HepG2 (cell line): ENCODE data around the gene BCAS3. TPM values are rescaled to one million over a fixed set of nuclear protein-coding genes. Genes with fewer than 3 reads are reported as not detected.

Experiments used
- HES4 ChIP-seq: sonication (generic); formaldehyde crosslinking; IDR thresholded peaks from 2 replicates; pipeline ENCODE4 v1.9.0; 2021; ENCODE audit warnings: mild to moderate bottlenecking, missing genetic modification reagents, borderline replicate concordance
- HIVEP1 ChIP-seq: sonication (generic); formaldehyde crosslinking; IDR thresholded peaks from 2 replicates; pipeline ENCODE4 v1.4.0; 2020; ENCODE audit warnings: mild to moderate bottlenecking, missing genetic modification reagents
- JDP2 ChIP-seq: sonication (generic); formaldehyde crosslinking; IDR thresholded peaks from 2 replicates; pipeline ENCODE4 v1.8.1; 2022; ENCODE audit warnings: missing genetic modification reagents, borderline replicate concordance
- KLF6 ChIP-seq: IDR thresholded peaks from 2 replicates; pipeline ENCODE4 v1.8.0; 2016; ENCODE audit warnings: missing biosample characterization, missing genetic modification reagents
- NCOA1 ChIP-seq: sonication (generic); formaldehyde crosslinking; IDR thresholded peaks from 2 replicates; pipeline ENCODE4 v1.9.0; 2021; ENCODE audit warnings: missing genetic modification reagents
- RARG ChIP-seq: sonication (generic); formaldehyde crosslinking; IDR thresholded peaks from 2 replicates; pipeline ENCODE4 v1.4.0; 2020; ENCODE audit warnings: low read depth, mild to moderate bottlenecking, missing genetic modification reagents
- TCF12 ChIP-seq, 2 experiments: fragments of 450-650 bp in 1 of 2; sonication (generic) in 1 of 2; formaldehyde crosslinking in 1 of 2; IDR thresholded peaks; 2 replicates each; pipeline versions ENCODE4 v1.6.1 to v1.8.0; 2017 to 2022; ENCODE audit warnings: antibody characterized with exemption in 1 of 2, mild to moderate bottlenecking in 1 of 2, missing genetic modification reagents in 1 of 2, moderate library complexity in 1 of 2
- THAP11 ChIP-seq: IDR thresholded peaks from 2 replicates; pipeline ENCODE4 v1.6.1; 2016; ENCODE audit warnings: missing biosample characterization, missing genetic modification reagents
- TOPORS ChIP-seq: sonication (generic); formaldehyde crosslinking; IDR thresholded peaks from 2 replicates; pipeline ENCODE4 v1.8.0; 2023; ENCODE audit warnings: mild to moderate bottlenecking, missing genetic modification reagents
- ZNF10 ChIP-seq: sonication (generic); formaldehyde crosslinking; IDR thresholded peaks from 2 replicates; pipeline ENCODE4 v1.4.0; 2020; ENCODE audit warnings: mild to moderate bottlenecking, low read depth, missing genetic modification reagents, borderline replicate concordance
- ZNF160 ChIP-seq: sonication (generic); formaldehyde crosslinking; IDR thresholded peaks from 2 replicates; pipeline ENCODE4 v1.8.0; 2022; ENCODE audit warnings: mild to moderate bottlenecking, inconsistent platforms, missing genetic modification reagents
- ZNF451 ChIP-seq: sonication (generic); formaldehyde crosslinking; IDR thresholded peaks from 2 replicates; pipeline ENCODE4 v1.5.0; 2020; ENCODE audit warnings: mild to moderate bottlenecking, missing genetic modification reagents
- ZSCAN30 ChIP-seq: sonication (generic); formaldehyde crosslinking; IDR thresholded peaks from 2 replicates; pipeline ENCODE4 v1.5.0; 2020; ENCODE audit warnings: mild to moderate bottlenecking, missing genetic modification reagents
- polyA plus RNA-seq, 8 experiments: library from polyadenylated mRNA; depleted of rRNA in 3 of 8; stranded (reverse) in 7 of 8; unstranded in 1 of 8; fragments of >200 nt; fragmentation: Illumina TruSeq in 4 of 8; extraction: Trizol in 4 of 8; gene quantifications; 2 replicates each; pipeline versions ENCODE4 v1.2.1 to v1.2.3, GENCODE V29; 2011 to 2016; ENCODE audit warnings: low read depth in 4 of 8, missing spikeins in 1 of 8, mixed read lengths in 1 of 8; ENCODE audit not compliant: insufficient read depth in 1 of 8
- total RNA-seq, 5 experiments: library from RNA; depleted of rRNA; stranded (reverse); fragments of >200 nt; fragmentation: Illumina TruSeq; extraction: Trizol; gene quantifications; 2 replicates each; pipeline ENCODE4 v1.2.3, GENCODE V29; 2016; ENCODE audit warnings: low read depth in 1 of 5
- TF ChIP-seq, protein P1 (sequence below): sonication (generic); formaldehyde crosslinking; IDR thresholded peaks from 2 replicates; pipeline ENCODE4 v1.8.1; 2022; ENCODE audit warnings: low read depth, mild to moderate bottlenecking, missing genetic modification reagents
- TF ChIP-seq, protein P2 (sequence below): sonication (generic); formaldehyde crosslinking; IDR thresholded peaks from 2 replicates; pipeline ENCODE4 v1.5.0; 2020; ENCODE audit warnings: missing genetic modification reagents
- TF ChIP-seq, protein P3 (sequence below): sonication (generic); formaldehyde crosslinking; IDR thresholded peaks from 2 replicates; pipeline ENCODE4 v1.5.1; 2020; ENCODE audit warnings: missing genetic modification reagents, mild to moderate bottlenecking, borderline replicate concordance
- TF ChIP-seq, protein P4 (sequence below): sonication (generic); formaldehyde crosslinking; IDR thresholded peaks from 2 replicates; pipeline ENCODE4 v1.4.0; 2020; ENCODE audit warnings: missing genetic modification reagents
- TF ChIP-seq, protein P5 (sequence below): sonication (generic); formaldehyde crosslinking; IDR thresholded peaks from 2 replicates; pipeline ENCODE4 v1.4.0; 2020; ENCODE audit warnings: missing genetic modification reagents

The BCAS3 gene
- total and polyA plus RNA-seq, 2 of the 13 experiments (the other 11 are each of a cell fraction or from before 2014, with no cell fraction given) = 10.7 to 11.2 TPM

DNA sequence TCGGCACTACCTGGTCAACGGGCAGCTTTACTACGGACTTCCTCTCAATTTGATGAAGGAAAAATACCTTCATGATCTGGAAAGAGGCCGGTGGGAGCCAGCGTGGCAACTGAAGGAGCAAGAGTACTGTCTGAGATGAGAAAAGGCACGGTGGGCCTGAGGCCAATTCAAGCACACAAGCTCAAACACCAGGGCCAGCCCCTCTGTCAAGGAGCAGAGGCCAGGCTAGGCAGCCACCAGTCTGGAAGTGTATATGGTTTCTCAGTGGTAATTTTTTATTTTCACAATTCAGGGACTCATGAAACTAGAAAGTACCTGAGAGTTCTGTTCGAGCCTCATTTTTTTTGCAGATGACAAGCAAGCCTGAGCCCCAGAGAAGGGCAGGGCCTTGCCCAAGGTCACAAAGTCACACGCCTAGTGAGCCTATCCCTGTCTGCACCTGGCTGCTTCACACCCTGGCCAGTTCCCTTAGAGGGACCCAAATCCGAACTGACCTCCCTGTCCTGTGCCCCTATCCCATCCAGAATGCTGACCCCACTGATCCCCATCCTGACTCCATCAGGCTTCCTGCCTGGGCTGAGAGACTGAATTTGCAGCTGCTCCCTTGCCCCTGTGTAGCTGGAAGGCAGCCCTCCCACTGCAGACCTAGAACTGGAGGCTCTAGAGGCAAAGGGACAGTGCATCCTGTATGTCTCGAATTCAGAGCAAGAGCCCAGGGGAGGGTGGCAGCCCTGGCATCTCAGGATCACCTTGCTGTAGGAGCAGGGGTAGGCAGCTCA lies 717.2 kb downstream of the BCAS3 start (continued):
- TF ChIP-seq, protein P1, sequence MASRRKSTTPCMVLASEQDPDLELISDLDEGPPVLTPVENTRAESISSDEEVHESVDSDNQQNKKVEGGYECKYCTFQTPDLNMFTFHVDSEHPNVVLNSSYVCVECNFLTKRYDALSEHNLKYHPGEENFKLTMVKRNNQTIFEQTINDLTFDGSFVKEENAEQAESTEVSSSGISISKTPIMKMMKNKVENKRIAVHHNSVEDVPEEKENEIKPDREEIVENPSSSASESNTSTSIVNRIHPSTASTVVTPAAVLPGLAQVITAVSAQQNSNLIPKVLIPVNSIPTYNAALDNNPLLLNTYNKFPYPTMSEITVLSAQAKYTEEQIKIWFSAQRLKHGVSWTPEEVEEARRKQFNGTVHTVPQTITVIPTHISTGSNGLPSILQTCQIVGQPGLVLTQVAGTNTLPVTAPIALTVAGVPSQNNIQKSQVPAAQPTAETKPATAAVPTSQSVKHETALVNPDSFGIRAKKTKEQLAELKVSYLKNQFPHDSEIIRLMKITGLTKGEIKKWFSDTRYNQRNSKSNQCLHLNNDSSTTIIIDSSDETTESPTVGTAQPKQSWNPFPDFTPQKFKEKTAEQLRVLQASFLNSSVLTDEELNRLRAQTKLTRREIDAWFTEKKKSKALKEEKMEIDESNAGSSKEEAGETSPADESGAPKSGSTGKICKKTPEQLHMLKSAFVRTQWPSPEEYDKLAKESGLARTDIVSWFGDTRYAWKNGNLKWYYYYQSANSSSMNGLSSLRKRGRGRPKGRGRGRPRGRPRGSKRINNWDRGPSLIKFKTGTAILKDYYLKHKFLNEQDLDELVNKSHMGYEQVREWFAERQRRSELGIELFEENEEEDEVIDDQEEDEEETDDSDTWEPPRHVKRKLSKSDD (CRISPR knock-in tag) = no peak
- TF ChIP-seq ZNF451 (CRISPR knock-in tag) (no peak), ZNF10 (CRISPR knock-in tag) (no peak), THAP11 (CRISPR knock-in tag) (no peak), ZNF160 (no peak), JDP2 (CRISPR knock-in tag) (no peak), TOPORS (no peak), TCF12 (IDR thresholded peaks at IDR 0.05) (no peak), TCF12 (CRISPR knock-in tag; IDR thresholded peaks at IDR 0.05) (no peak), ZSCAN30 (peak; percentile 34; the same call in 1 of the 2 replicates), HES4 (CRISPR knock-in tag) (no peak), KLF6 (CRISPR knock-in tag) (no peak), RARG (CRISPR knock-in tag) (no peak), NCOA1 (CRISPR knock-in tag) (no peak), HIVEP1 (CRISPR knock-in tag) (no peak)
- TF ChIP-seq, protein P2, sequence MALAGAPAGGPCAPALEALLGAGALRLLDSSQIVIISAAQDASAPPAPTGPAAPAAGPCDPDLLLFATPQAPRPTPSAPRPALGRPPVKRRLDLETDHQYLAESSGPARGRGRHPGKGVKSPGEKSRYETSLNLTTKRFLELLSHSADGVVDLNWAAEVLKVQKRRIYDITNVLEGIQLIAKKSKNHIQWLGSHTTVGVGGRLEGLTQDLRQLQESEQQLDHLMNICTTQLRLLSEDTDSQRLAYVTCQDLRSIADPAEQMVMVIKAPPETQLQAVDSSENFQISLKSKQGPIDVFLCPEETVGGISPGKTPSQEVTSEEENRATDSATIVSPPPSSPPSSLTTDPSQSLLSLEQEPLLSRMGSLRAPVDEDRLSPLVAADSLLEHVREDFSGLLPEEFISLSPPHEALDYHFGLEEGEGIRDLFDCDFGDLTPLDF (CRISPR knock-in tag) = no peak
- TF ChIP-seq, protein P3, sequence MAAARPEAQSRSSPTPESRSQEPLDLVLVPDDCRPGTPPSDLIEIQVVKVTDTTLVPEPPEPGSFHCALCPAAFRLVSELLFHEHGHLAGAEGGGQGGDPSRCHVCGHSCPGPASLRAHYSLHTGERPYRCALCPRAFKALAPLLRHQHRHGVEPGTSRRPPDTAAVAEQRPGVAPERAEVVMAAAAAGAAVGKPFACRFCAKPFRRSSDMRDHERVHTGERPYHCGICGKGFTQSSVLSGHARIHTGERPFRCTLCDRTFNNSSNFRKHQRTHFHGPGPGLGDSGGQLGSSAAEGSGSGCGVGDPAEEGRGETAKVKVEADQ (CRISPR knock-in tag) = no peak
- TF ChIP-seq, protein P4, sequence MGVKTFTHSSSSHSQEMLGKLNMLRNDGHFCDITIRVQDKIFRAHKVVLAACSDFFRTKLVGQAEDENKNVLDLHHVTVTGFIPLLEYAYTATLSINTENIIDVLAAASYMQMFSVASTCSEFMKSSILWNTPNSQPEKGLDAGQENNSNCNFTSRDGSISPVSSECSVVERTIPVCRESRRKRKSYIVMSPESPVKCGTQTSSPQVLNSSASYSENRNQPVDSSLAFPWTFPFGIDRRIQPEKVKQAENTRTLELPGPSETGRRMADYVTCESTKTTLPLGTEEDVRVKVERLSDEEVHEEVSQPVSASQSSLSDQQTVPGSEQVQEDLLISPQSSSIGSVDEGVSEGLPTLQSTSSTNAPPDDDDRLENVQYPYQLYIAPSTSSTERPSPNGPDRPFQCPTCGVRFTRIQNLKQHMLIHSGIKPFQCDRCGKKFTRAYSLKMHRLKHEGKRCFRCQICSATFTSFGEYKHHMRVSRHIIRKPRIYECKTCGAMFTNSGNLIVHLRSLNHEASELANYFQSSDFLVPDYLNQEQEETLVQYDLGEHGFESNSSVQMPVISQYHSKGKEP (CRISPR knock-in tag) = no peak
- TF ChIP-seq, protein P5, sequence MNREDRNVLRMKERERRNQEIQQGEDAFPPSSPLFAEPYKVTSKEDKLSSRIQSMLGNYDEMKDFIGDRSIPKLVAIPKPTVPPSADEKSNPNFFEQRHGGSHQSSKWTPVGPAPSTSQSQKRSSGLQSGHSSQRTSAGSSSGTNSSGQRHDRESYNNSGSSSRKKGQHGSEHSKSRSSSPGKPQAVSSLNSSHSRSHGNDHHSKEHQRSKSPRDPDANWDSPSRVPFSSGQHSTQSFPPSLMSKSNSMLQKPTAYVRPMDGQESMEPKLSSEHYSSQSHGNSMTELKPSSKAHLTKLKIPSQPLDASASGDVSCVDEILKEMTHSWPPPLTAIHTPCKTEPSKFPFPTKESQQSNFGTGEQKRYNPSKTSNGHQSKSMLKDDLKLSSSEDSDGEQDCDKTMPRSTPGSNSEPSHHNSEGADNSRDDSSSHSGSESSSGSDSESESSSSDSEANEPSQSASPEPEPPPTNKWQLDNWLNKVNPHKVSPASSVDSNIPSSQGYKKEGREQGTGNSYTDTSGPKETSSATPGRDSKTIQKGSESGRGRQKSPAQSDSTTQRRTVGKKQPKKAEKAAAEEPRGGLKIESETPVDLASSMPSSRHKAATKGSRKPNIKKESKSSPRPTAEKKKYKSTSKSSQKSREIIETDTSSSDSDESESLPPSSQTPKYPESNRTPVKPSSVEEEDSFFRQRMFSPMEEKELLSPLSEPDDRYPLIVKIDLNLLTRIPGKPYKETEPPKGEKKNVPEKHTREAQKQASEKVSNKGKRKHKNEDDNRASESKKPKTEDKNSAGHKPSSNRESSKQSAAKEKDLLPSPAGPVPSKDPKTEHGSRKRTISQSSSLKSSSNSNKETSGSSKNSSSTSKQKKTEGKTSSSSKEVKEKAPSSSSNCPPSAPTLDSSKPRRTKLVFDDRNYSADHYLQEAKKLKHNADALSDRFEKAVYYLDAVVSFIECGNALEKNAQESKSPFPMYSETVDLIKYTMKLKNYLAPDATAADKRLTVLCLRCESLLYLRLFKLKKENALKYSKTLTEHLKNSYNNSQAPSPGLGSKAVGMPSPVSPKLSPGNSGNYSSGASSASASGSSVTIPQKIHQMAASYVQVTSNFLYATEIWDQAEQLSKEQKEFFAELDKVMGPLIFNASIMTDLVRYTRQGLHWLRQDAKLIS (CRISPR knock-in tag) = no peak
